Fibroblast of lung (primary cell): ENCODE results near the gene ALG5.

Experiments used
- EZH2 ChIP-seq: IDR thresholded peaks from 2 replicates; pipeline ENCODE4 v1.5.1; 2012; ENCODE audit warnings: low read length, control low read depth, mild to moderate bottlenecking; ENCODE audit errors: missing control alignments
- TF ChIP-seq, protein P1 (sequence below), 2 donors: IDR thresholded peaks in 1 of 2; conservative IDR thresholded peaks in 1 of 2; 1 replicate in 1 of 2; 2 replicates in 1 of 2; pipeline ENCODE4 v1.5.1; 2011 to 2012; ENCODE audit warnings: low read length in 2 of 2, control low read depth in 1 of 2, inconsistent platforms in 1 of 2, low read depth in 1 of 2, mild to moderate bottlenecking in 1 of 2

DNA sequence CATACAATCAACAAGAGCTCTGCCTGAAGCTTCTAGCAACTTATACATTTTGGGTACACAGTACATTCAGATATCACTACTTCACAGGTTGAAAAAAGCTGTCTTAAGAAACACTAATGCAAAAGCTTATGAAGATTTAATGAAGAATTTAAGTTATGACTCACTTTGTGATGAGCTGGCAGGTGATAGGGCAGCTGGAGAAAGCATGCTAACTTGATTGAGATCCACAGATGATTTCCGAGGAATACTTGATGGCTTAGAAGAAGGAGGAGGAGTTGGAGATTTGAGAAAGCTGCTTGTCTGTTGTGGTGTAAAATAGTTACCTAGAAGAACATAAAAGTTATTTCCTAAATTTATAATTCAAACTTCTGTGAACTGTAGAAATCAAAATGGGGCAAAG, 24.7 kb upstream of the ALG5 start:
- TF ChIP-seq, protein P1, sequence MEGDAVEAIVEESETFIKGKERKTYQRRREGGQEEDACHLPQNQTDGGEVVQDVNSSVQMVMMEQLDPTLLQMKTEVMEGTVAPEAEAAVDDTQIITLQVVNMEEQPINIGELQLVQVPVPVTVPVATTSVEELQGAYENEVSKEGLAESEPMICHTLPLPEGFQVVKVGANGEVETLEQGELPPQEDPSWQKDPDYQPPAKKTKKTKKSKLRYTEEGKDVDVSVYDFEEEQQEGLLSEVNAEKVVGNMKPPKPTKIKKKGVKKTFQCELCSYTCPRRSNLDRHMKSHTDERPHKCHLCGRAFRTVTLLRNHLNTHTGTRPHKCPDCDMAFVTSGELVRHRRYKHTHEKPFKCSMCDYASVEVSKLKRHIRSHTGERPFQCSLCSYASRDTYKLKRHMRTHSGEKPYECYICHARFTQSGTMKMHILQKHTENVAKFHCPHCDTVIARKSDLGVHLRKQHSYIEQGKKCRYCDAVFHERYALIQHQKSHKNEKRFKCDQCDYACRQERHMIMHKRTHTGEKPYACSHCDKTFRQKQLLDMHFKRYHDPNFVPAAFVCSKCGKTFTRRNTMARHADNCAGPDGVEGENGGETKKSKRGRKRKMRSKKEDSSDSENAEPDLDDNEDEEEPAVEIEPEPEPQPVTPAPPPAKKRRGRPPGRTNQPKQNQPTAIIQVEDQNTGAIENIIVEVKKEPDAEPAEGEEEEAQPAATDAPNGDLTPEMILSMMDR (conservative IDR thresholded peaks at IDR 0.05 in 1 of 2, IDR thresholded peaks at IDR 0.05 in 1 of 2; ENCODE audit: low read depth in 1 of 2, low read length in 2 of 2), result no peak
- TF ChIP-seq EZH2, result no peak
